GM23338 (cell line): ENCODE results near the gene UPF1.

Experiments
- CREB1 ChIP-seq: fragments of 250-450 bp; sonication (Bioruptor Pico); IDR thresholded peaks from 2 replicates; pipeline ENCODE4 v1.5.0; 2020; ENCODE audit warnings: low read depth, mild to moderate bottlenecking, moderate library complexity
- CTCF ChIP-seq, 2 experiments: fragments of 200-600 bp in 1 of 2; sonication (generic) in 1 of 2; conservative IDR thresholded peaks; 2 replicates each; pipeline versions ENCODE4 v1.5.1 to v1.6.1; 2016 to 2017; ENCODE audit warnings: antibody characterized with exemption in 2 of 2, low read depth in 2 of 2, mild to moderate bottlenecking in 2 of 2, moderate library complexity in 1 of 2
- ETS1 ChIP-seq: IDR thresholded peaks from 2 replicates; pipeline ENCODE4 v1.6.1; 2016; ENCODE audit warnings: antibody characterized with exemption
- EZH2 ChIP-seq: fragments of 200-600 bp; sonication (generic); IDR thresholded peaks from one replicate; pipeline ENCODE4 v1.8.0; 2017; ENCODE audit warnings: antibody characterized with exemption, mild to moderate bottlenecking, low read depth; ENCODE audit not compliant: unreplicated experiment
- EZH2phosphoT487 ChIP-seq: fragments of 200-600 bp; sonication (generic); IDR thresholded peaks from one replicate; pipeline ENCODE4 v1.8.1; 2018; ENCODE audit warnings: antibody characterized with exemption; ENCODE audit not compliant: unreplicated experiment
- JUNB ChIP-seq: IDR thresholded peaks from one replicate; pipeline ENCODE4 v1.6.1; 2016; ENCODE audit warnings: antibody characterized with exemption; ENCODE audit not compliant: unreplicated experiment
- POLR2AphosphoS5 ChIP-seq: IDR thresholded peaks from 2 replicates; pipeline ENCODE4 v1.6.1; 2016; ENCODE audit warnings: antibody characterized with exemption, low read depth

GRCh38 chr19:18804139-18804601 lies 27.6 kb upstream of the UPF1 start:
- no peak for TF ChIP-seq CTCF (conservative IDR thresholded peaks at IDR 0.05; ENCODE audit: low read depth in 2 of 2)
- TF ChIP-seq CREB1 (CRISPR knock-in tag): no peak
- no peak for TF ChIP-seq POLR2AphosphoS5
- no peak for TF ChIP-seq ETS1
- no peak for TF ChIP-seq EZH2phosphoT487
- TF ChIP-seq JUNB: no peak
- no peak for TF ChIP-seq EZH2
